HG03558 (cell line): ENCODE measurements around the gene DLGAP3.

Source experiments
- ATAC-seq: cut with Tn5 transposase; IDR thresholded peaks from one replicate; pipeline ENCODE4 v1.9.1; 2021; ENCODE audit warnings: moderate number of reproducible peaks; ENCODE audit not compliant: unreplicated experiment; ENCODE audit errors: extremely low read depth

DLGAP3 gene

GRCh38 chr1:34929853-34930701 lies 627 bp upstream of the DLGAP3 start:
- no peak for ATAC-seq

GRCh38 chr1:34928699-34929496 lies 552 bp downstream of the DLGAP3 start:
- ATAC-seq = no peak

GRCh38 chr1:34928066-34928696 lies 1.3 kb downstream of the DLGAP3 start:
- no peak for ATAC-seq

GRCh38 chr1:34927316-34927715 lies 2.1 kb downstream of the DLGAP3 start:
- no peak for ATAC-seq

- no peak for ATAC-seq
These were observed 2.6 kb downstream of the DLGAP3 start for GRCh38 chr1:34926894-34927293.

- ATAC-seq = no peak
These were observed 3.3 kb downstream of the DLGAP3 start for GRCh38 chr1:34926156-34926555.

- no peak for ATAC-seq
These were observed 3.7 kb downstream of the DLGAP3 start for GRCh38 chr1:34925730-34926129.

- no peak for ATAC-seq
These were observed 4.5 kb downstream of the DLGAP3 start for GRCh38 chr1:34924759-34925555.

GRCh38 chr1:34923490-34923889 lies 6.0 kb downstream of the DLGAP3 start:
- ATAC-seq = no peak

- no peak for ATAC-seq
These were observed 10.4 kb downstream of the DLGAP3 start for GRCh38 chr1:34918977-34919561.

- no peak for ATAC-seq
These were observed 11.0 kb downstream of the DLGAP3 start for GRCh38 chr1:34918386-34918976.

- no peak for ATAC-seq
These were observed 12.4 kb downstream of the DLGAP3 start for GRCh38 chr1:34917017-34917416.

- ATAC-seq = no peak
These were observed 13.3 kb downstream of the DLGAP3 start for GRCh38 chr1:34916104-34916503.

- ATAC-seq = no peak
These were observed 13.9 kb downstream of the DLGAP3 start for GRCh38 chr1:34915521-34915920.

GRCh38 chr1:34914958-34915357 lies 14.5 kb downstream of the DLGAP3 start:
- no peak for ATAC-seq

- no peak for ATAC-seq
These were observed 18.0 kb downstream of the DLGAP3 start for GRCh38 chr1:34911465-34911864.

GRCh38 chr1:34910425-34910824 lies 19.0 kb downstream of the DLGAP3 start:
- no peak for ATAC-seq

- ATAC-seq = no peak
These were observed 21.1 kb downstream of the DLGAP3 start for GRCh38 chr1:34908369-34908768.

GRCh38 chr1:34907487-34908090 lies 21.9 kb downstream of the DLGAP3 start:
- no peak for ATAC-seq
